Vagina (tissue), 2 donors: ENCODE results near the gene KCTD14.

Source experiments
- POLR2A ChIP-seq, 2 donors: fragments of 450-650 bp; IDR thresholded peaks; one replicate each; pipeline ENCODE4 v1.6.1; 2017; ENCODE audit warnings: antibody characterized with exemption in 2 of 2, mild to moderate bottlenecking in 2 of 2, moderate library complexity in 2 of 2
- TF ChIP-seq, protein P1 (sequence below), 3 experiments: fragments of 450-650 bp in 2 of 3; fragments of 200-600 bp in 1 of 3; sonication (generic) in 1 of 3; IDR thresholded peaks; one replicate each; pipeline ENCODE4 v1.5.1; 2017 to 2019; ENCODE audit warnings: antibody characterized with exemption in 3 of 3, mild to moderate bottlenecking in 2 of 3, moderate library complexity in 2 of 3

DNA sequence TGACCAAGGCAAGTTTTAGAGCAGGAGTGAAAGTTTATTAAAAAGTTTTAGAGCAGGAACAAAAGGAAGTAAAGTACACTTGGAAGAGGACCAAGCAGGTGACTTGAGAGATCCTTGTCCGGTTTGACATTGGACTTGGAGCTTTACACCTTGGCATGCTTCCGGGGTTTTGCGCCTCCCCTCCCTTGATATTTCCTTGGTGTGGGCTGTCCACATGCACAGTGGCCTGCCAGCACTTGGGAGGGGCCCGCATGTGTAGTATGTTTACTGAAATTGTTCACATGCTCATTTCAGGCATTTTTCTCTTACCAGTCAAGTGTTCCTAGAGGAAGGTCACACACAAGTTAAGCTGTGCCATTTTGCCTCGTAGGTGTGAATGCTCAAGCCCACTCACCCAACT lies 21.6 kb upstream of the KCTD14 start:
- TF ChIP-seq POLR2A (IDR thresholded peaks at IDR 0.05), result no peak
- TF ChIP-seq, protein P1, sequence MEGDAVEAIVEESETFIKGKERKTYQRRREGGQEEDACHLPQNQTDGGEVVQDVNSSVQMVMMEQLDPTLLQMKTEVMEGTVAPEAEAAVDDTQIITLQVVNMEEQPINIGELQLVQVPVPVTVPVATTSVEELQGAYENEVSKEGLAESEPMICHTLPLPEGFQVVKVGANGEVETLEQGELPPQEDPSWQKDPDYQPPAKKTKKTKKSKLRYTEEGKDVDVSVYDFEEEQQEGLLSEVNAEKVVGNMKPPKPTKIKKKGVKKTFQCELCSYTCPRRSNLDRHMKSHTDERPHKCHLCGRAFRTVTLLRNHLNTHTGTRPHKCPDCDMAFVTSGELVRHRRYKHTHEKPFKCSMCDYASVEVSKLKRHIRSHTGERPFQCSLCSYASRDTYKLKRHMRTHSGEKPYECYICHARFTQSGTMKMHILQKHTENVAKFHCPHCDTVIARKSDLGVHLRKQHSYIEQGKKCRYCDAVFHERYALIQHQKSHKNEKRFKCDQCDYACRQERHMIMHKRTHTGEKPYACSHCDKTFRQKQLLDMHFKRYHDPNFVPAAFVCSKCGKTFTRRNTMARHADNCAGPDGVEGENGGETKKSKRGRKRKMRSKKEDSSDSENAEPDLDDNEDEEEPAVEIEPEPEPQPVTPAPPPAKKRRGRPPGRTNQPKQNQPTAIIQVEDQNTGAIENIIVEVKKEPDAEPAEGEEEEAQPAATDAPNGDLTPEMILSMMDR (IDR thresholded peaks at IDR 0.05), result no peak
